Gastrocnemius medialis (tissue), 4 donors: ENCODE results near the gene ARV1. TPM values are rescaled to one million over a fixed set of nuclear protein-coding genes. Genes with fewer than 3 reads are reported as not detected.

Experiments used
- ATAC-seq, 2 donors: fragments of 150-250 bp; one replicate each; pipeline ENCODE4 v1.9.1; 2016
- DNase-seq, 2 donors: peaks; one replicate each; pipeline ENCODE4 v3.0.0-alpha.2; 2019
- H3K27ac ChIP-seq, 4 donors: fragments of 200-600 bp; sonication (generic); 1 replicate in 1 of 4; 2 replicates in 3 of 4; pipeline ENCODE4 v1.5.1; 2016 to 2018; ENCODE audit warnings: mild to moderate bottlenecking in 2 of 4, moderate library complexity in 1 of 4
- H3K27me3 ChIP-seq, 3 donors: fragments of 200-600 bp; sonication (generic) in 2 of 3; 1 replicate in 1 of 3; 2 replicates in 2 of 3; pipeline versions ENCODE4 v1.5.1 to v1.6.0; 2016 to 2019; ENCODE audit warnings: mild to moderate bottlenecking in 1 of 3, moderate library complexity in 1 of 3
- H3K36me3 ChIP-seq, 2 donors: fragments of 200-600 bp; sonication (generic) in 1 of 2; one replicate each; pipeline ENCODE4 v1.5.1; 2017 to 2018
- H3K4me1 ChIP-seq, 2 donors: fragments of 200-600 bp; sonication (generic) in 1 of 2; one replicate each; pipeline ENCODE4 v1.5.1; 2016 to 2017; ENCODE audit warnings: mild to moderate bottlenecking in 2 of 2
- H3K4me3 ChIP-seq, 4 donors: fragments of 200-600 bp; sonication (generic) in 3 of 4; 1 replicate in 1 of 4; 2 replicates in 3 of 4; pipeline ENCODE4 v1.5.1; 2016 to 2019; ENCODE audit warnings: mild to moderate bottlenecking in 2 of 4
- H3K9me3 ChIP-seq, 3 donors: fragments of 200-600 bp; sonication (generic) in 2 of 3; 1 replicate in 1 of 3; 2 replicates in 2 of 3; pipeline ENCODE4 v1.5.1; 2016 to 2019
- POLR2A ChIP-seq, 2 donors: fragments of 450-650 bp; IDR thresholded peaks; one replicate each; pipeline ENCODE4 v1.6.1; 2017; ENCODE audit warnings: antibody characterized with exemption in 2 of 2, mild to moderate bottlenecking in 2 of 2, moderate library complexity in 2 of 2
- in situ Hi-C, 4 donors: fragments of 200-750 bp; cut with MboI; loops; one replicate each; pipeline versions ENCODE4 v1.15.0 to v1.8.0; 2017; ENCODE audit warnings: low sequenced_read_pairs in 4 of 4
- intact Hi-C: fragments of 100-400 bp; cut with DNase I; formaldehyde crosslinking; loops from one replicate; pipeline ENCODE4 v1.15.1; 2023; ENCODE audit warnings: low total_unique reads
- total RNA-seq, 4 donors: library from RNA; depleted of rRNA; stranded (reverse); fragments of >200 nt; gene quantifications; one replicate each; pipeline versions ENCODE4 v1.1.0 to v1.2.3, GENCODE V29; 2016
- TF ChIP-seq, protein P1 (sequence below), 5 experiments: fragments of 450-650 bp in 3 of 5; fragments of 200-600 bp in 2 of 5; sonication (generic) in 2 of 5; IDR thresholded peaks in 4 of 5; conservative IDR thresholded peaks in 1 of 5; 1 replicate in 4 of 5; 2 replicates in 1 of 5; pipeline ENCODE4 v1.5.1; 2016 to 2019; ENCODE audit warnings: antibody characterized with exemption in 5 of 5, mild to moderate bottlenecking in 3 of 5, moderate library complexity in 3 of 5

The ARV1 gene
- total RNA-seq, 4 donors from 2014 or later: 7.9 to 21.3 (median 10.5) TPM

DNA sequence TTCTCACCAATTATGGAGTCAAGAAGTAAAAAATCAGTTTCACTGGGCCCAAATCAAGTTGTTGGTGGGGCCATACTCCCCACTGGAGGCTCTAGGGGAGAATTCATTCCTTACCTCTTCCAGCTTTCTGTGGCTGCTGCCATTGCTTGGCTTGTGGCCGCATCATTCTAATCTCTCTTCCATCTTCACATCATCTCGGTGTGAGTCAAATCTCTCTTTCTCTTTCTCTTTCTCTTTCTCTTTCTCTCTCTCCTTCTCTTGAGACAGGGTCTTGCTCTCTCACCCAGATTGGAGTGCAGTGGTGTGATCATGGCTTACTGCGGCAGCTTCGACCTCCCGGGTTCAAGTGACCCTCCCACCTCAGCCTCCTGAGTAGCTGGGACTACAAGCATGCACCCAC, 33.1 kb downstream of the ARV1 start:
- intact Hi-C loops (no loop called here), in situ Hi-C loops (no loop called here)
- DNase-seq (no peak), ATAC-seq (no peak)
- Histone ChIP-seq H3K27ac (no peak overlapping the region), H3K4me1 (no peaks in the 10 kb centered on the region), H3K36me3 (no peaks in the 10 kb centered on the region), H3K4me3 (no peak overlapping the region), H3K9me3 (no peaks in the 10 kb centered on the region), H3K27me3 (no peaks in the 10 kb centered on the region)
- TF ChIP-seq, protein P1, sequence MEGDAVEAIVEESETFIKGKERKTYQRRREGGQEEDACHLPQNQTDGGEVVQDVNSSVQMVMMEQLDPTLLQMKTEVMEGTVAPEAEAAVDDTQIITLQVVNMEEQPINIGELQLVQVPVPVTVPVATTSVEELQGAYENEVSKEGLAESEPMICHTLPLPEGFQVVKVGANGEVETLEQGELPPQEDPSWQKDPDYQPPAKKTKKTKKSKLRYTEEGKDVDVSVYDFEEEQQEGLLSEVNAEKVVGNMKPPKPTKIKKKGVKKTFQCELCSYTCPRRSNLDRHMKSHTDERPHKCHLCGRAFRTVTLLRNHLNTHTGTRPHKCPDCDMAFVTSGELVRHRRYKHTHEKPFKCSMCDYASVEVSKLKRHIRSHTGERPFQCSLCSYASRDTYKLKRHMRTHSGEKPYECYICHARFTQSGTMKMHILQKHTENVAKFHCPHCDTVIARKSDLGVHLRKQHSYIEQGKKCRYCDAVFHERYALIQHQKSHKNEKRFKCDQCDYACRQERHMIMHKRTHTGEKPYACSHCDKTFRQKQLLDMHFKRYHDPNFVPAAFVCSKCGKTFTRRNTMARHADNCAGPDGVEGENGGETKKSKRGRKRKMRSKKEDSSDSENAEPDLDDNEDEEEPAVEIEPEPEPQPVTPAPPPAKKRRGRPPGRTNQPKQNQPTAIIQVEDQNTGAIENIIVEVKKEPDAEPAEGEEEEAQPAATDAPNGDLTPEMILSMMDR (IDR thresholded peaks at IDR 0.05 in 4 of 5, conservative IDR thresholded peaks at IDR 0.05 in 1 of 5): no peak
- TF ChIP-seq POLR2A (IDR thresholded peaks at IDR 0.05): no peak

DNA sequence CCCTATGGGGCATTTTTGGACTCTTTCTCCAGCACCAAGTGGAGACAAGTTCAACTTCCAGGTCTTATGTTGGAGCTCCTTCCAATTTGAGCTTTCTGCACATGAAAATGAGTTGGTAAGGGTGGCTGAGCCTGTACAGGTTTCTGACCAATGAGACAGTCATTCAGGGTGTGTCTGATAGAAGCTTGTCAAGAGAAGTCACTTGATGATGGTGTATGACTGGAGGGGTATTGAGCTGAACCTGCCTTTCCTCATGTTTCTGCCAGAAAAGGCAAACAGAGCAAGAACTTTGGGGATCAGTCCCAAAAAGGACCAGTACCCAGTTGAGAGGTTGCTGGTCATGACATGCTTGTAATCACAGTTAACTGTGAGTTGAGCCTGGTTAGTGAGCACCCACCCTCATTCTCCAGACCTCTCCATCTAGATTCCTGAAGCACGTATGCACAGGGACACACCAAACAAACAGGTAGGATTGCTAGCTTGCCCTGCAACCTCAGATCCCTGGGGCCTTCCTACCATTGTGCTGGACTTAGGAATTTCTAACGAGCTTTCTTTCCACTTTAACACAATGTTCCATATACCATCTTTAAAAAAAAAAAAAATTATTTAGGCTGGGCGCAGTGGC, 34.6 kb downstream of the ARV1 start:
- intact Hi-C loops: no loop called here
- Histone ChIP-seq H3K9me3 (no peaks in the 10 kb centered on the region), H3K4me3 (no peak overlapping the region), H3K4me1 (no peaks in the 10 kb centered on the region), H3K27me3 (no peaks in the 10 kb centered on the region), H3K36me3 (no peaks in the 10 kb centered on the region), H3K27ac (no peak overlapping the region)
- no peak for DNase-seq
- no peak for ATAC-seq
- in situ Hi-C loops: no loop called here
- no peak for TF ChIP-seq POLR2A (IDR thresholded peaks at IDR 0.05)
- TF ChIP-seq, protein P1 (IDR thresholded peaks at IDR 0.05 in 4 of 5, conservative IDR thresholded peaks at IDR 0.05 in 1 of 5): no peak

DNA sequence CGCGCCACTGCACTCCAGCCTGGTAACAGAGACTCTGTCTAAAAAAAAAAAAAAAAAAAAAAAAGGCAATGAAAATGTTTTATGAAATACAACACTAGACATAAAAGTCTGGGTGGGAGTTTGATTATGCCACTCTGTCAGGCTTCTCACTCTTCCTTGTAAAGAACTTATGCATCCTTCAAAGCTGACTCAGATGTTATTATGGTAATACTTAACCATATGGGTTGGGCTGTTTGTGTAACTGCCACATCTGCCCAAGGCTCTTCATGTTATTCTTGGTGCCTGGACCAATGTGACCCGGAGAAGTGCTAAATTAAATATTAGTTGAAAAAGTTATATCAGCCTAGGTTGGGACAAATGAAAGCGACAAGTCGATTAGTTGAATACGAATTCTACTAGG, 37.3 kb downstream of the ARV1 start:
- Histone ChIP-seq H3K4me3 (no peak overlapping the region), H3K27ac (no peak overlapping the region), H3K9me3 (no peaks in the 10 kb centered on the region), H3K36me3 (no peaks in the 10 kb centered on the region), H3K4me1 (no peaks in the 10 kb centered on the region), H3K27me3 (no peaks in the 10 kb centered on the region)
- no peak for ATAC-seq
- no peak for DNase-seq
- in situ Hi-C loops: no loop called here
- intact Hi-C loops: no loop called here
- no peak for TF ChIP-seq POLR2A (IDR thresholded peaks at IDR 0.05)
- TF ChIP-seq, protein P1 (IDR thresholded peaks at IDR 0.05 in 4 of 5, conservative IDR thresholded peaks at IDR 0.05 in 1 of 5): no peak

GRCh38 chr1:231016966-231017365, 38.1 kb downstream of the ARV1 start:
- Histone ChIP-seq H3K9me3 (no peaks in the 10 kb centered on the region), H3K27ac (no peak overlapping the region), H3K4me1 (no peaks in the 10 kb centered on the region), H3K4me3 (no peak overlapping the region), H3K36me3 (no peaks in the 10 kb centered on the region), H3K27me3 (no peaks in the 10 kb centered on the region)
- intact Hi-C loops: no loop called here
- in situ Hi-C loops: no loop called here
- no peak for ATAC-seq
- no peak for DNase-seq
- TF ChIP-seq POLR2A (IDR thresholded peaks at IDR 0.05): no peak
- TF ChIP-seq, protein P1 (IDR thresholded peaks at IDR 0.05 in 4 of 5, conservative IDR thresholded peaks at IDR 0.05 in 1 of 5): no peak

DNA sequence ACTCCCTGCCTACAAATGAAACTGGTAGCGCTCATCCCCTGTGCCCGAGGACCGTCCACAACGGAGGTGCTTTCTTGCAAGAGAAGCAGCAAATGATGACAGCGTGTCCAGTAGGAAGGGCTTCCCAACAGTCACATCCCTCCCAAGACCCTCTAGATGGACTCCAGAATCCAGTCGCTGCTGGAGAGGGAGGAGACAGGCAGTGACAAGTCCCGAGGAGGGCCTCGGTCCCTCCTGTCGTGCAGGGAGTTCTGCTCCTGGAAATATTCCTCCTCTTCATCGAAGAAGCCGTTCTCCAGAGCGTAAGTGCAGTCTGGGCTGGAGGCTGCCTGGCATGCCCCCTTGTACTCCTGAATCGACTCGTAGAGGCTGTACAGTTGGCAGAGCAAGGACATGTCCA, 40.8 kb downstream of the ARV1 start:
- intact Hi-C loops: no loop called here
- no peak overlapping the region for H3K27ac ChIP-seq

More for the DNA sequence above, 40.8 kb downstream of the ARV1 start:
- Histone ChIP-seq H3K36me3 (no peaks in the 10 kb centered on the region), H3K4me1 (no peaks in the 10 kb centered on the region), H3K4me3 (no peak overlapping the region), H3K9me3 (no peaks in the 10 kb centered on the region), H3K27me3 (no peaks in the 10 kb centered on the region)
- no peak for ATAC-seq
- DNase-seq: no peak
- in situ Hi-C loops: no loop called here
- TF ChIP-seq, protein P1 (IDR thresholded peaks at IDR 0.05 in 4 of 5, conservative IDR thresholded peaks at IDR 0.05 in 1 of 5): no peak
- no peak for TF ChIP-seq POLR2A (IDR thresholded peaks at IDR 0.05)
